Measurements from ENCODE around the gene GRK5. TPM values are rescaled to one million over a fixed set of nuclear protein-coding genes. Genes with fewer than 3 reads are reported as not detected.

GRK5 gene
- total and polyA plus RNA-seq, 8 donors, result 10.9 to 95.9 (median 34.0) TPM

GRCh38 chr10:119292968-119293760 lies 85.8 kb downstream of the GRK5 start:
- peak overlapping the region in 4 of 5 donors; percentile 7 to 87 (median 38) for H3K27ac ChIP-seq
- peaks cover 46 to 68% (median 57%) of the 10 kb centered on the region in 4 donors for H3K4me1 ChIP-seq
- intact Hi-C loops (cut with DNase I; ENCODE audit: low total_unique reads), result no loop called here
- H3K27me3 ChIP-seq, result no peaks in the 10 kb centered on the region
- no peak overlapping the region for H3K4me3 ChIP-seq
- no peak for DNase-seq
- peaks cover 0 to 6% (median 4%) of the 10 kb centered on the region in 4 donors for H3K36me3 ChIP-seq
- H3K9me3 ChIP-seq, result peaks cover 0 to 7% (median 0%) of the 10 kb centered on the region in 4 donors
- TF ChIP-seq POLR2AphosphoS5 (IDR thresholded peaks at IDR 0.05) (no peak), POLR2A (IDR thresholded peaks at IDR 0.05) (no peak), EP300 (IDR thresholded peaks at IDR 0.05) (no peak), CTCF (IDR thresholded peaks at IDR 0.05) (no peak)
- WGBS, 5 donors, result 53 to 73% (median 66%) methylated on average over 11 of the region's 11 CpGs

- peaks cover 0 to 6% (median 4%) of the 10 kb centered on the region in 4 donors for H3K36me3 ChIP-seq
- no peak overlapping the region for H3K4me3 ChIP-seq
- H3K4me1 ChIP-seq, result peaks cover 42 to 70% (median 55%) of the 10 kb centered on the region in 4 donors
- TF ChIP-seq CTCF (IDR thresholded peaks at IDR 0.05) (no peak), EP300 (IDR thresholded peaks at IDR 0.05) (no peak), POLR2AphosphoS5 (IDR thresholded peaks at IDR 0.05) (no peak), POLR2A (IDR thresholded peaks at IDR 0.05) (no peak)
- H3K27me3 ChIP-seq, result no peaks in the 10 kb centered on the region
- DNase-seq, result peak in 1 of 2 donors; percentile 67
- H3K9me3 ChIP-seq, result peaks cover 0 to 7% (median 0%) of the 10 kb centered on the region in 4 donors
- peak overlapping the region; percentile 18 to 78 (median 43) for H3K27ac ChIP-seq
- intact Hi-C loops (cut with DNase I; ENCODE audit: low total_unique reads), result no loop called here
- WGBS, 5 donors, result 53 to 80% (median 58%) methylated on average over 4 of the region's 4 CpGs
Measured at GRCh38 chr10:119296703-119297102, 89.3 kb downstream of the GRK5 start.

DNA sequence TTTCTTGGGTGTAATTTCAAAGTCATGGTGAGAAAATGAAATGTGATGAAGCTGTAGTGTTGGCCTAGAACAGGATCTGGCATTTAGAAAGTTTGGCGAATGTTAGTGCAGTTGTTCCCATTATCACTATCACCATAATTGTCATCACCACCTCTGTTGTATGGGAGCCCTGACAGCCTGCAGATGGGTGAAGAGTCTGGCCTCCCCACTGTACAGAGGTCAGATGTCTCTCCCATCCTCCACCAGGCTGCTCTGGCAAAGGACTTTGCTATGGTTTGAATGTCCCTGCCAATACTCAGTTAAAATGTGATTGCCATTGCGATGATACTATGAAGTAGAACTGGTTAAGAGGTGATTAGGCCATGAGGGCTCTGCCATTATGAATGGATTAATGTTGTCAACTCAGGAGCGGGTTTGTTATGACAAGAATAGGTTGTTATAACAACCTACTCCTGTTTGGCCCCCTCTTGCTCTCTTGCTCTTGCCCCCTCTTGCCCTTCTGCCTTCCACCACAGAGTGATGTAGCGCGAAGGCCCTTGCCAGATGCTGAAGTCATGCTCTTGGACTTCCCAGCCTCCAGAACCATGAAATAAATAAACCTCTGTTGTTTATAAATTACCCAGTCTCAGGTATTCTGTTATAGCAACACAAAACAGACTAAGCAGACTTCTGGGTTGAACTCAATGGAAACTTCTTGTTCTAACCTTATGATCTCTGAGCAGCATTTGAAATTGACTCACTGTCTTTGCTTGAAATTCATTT lies 90.0 kb downstream of the GRK5 start:
- Histone ChIP-seq H3K4me1 (peaks cover 49 to 74% (median 62%) of the 10 kb centered on the region in 4 donors), H3K27ac (peak overlapping the region in 4 of 5 donors; percentile 49 to 81 (median 68))
- WGBS, 5 donors, result 88 to 94% (median 90%) methylated on average over 5 of the region's 5 CpGs

More for the DNA sequence above, 90.0 kb downstream of the GRK5 start:
- no peak for DNase-seq
- TF ChIP-seq POLR2A (IDR thresholded peaks at IDR 0.05) (no peak), POLR2AphosphoS5 (IDR thresholded peaks at IDR 0.05) (no peak), CTCF (IDR thresholded peaks at IDR 0.05) (no peak)
- H3K36me3 ChIP-seq, result peaks cover 0 to 6% (median 4%) of the 10 kb centered on the region in 4 donors
- H3K9me3 ChIP-seq, result peaks cover 0 to 7% (median 0%) of the 10 kb centered on the region in 4 donors
- no peaks in the 10 kb centered on the region for H3K27me3 ChIP-seq
- intact Hi-C loops (cut with DNase I; ENCODE audit: low total_unique reads), result no loop called here
- no peak overlapping the region for H3K4me3 ChIP-seq
